K562 (cell line): Measurements from ENCODE around the gene ZNF77. TPM values are rescaled to one million over a fixed set of nuclear protein-coding genes. Genes with fewer than 3 reads are reported as not detected.

Experiments
- ADNP ChIP-seq: fragments of 200-800 bp; sonication (Bioruptor generic); IDR thresholded peaks from 2 replicates; pipeline ENCODE4 v1.6.1; 2016; ENCODE audit warnings: missing genetic modification characterization, missing compliant biosample characterization
- ARID2 ChIP-seq: fragments of 450-650 bp; IDR thresholded peaks from 2 replicates; pipeline ENCODE4 v1.6.1; 2017; ENCODE audit warnings: antibody characterized with exemption, mild to moderate bottlenecking
- E2F5 ChIP-seq: sonication (generic); formaldehyde crosslinking; IDR thresholded peaks from 2 replicates; pipeline ENCODE4 v1.8.0; 2022; ENCODE audit warnings: mild to moderate bottlenecking, missing genetic modification reagents
- ELF2 ChIP-seq: fragments of 250-450 bp; sonication (Bioruptor Pico); IDR thresholded peaks from 2 replicates; pipeline ENCODE4 v1.5.0; 2021; ENCODE audit warnings: mild to moderate bottlenecking
- MXI1 ChIP-seq: IDR thresholded peaks from 2 replicates; pipeline ENCODE4 v1.6.1; 2011; ENCODE audit warnings: low read depth, mild to moderate bottlenecking, improper control_type of control experiment, low read length
- MYBL2 ChIP-seq, 2 experiments: fragments of 450-650 bp in 1 of 2; sonication (generic) in 1 of 2; formaldehyde crosslinking in 1 of 2; IDR thresholded peaks; 2 replicates each; pipeline versions ENCODE4 v1.6.1 to v1.8.1; 2017 to 2022; ENCODE audit warnings: borderline replicate concordance in 1 of 2, inconsistent platforms in 1 of 2, low read depth in 1 of 2, mild to moderate bottlenecking in 1 of 2, missing genetic modification reagents in 1 of 2, moderate library complexity in 1 of 2
- PHF20 ChIP-seq: fragments of 450-650 bp; IDR thresholded peaks from 2 replicates; pipeline ENCODE4 v1.6.1; 2018; ENCODE audit not compliant: partially characterized antibody
- POLR2A ChIP-seq: fragments of 450-650 bp; conservative IDR thresholded peaks from 2 replicates; pipeline ENCODE4 v1.6.1; 2016
- POLR2AphosphoS5 ChIP-seq: IDR thresholded peaks from 2 replicates; pipeline ENCODE4 v1.6.1; 2011; ENCODE audit warnings: mild to moderate bottlenecking, low read depth, low read length, moderate library complexity; ENCODE audit not compliant: control insufficient read depth, insufficient read depth
- PRPF4 ChIP-seq: fragments of 200-400 bp; formaldehyde crosslinking; IDR thresholded peaks from one replicate; pipeline ENCODE4 v1.6.1; 2017; ENCODE audit warnings: low read length, low read depth, mild to moderate bottlenecking; ENCODE audit not compliant: insufficient read depth, poor library complexity, severe bottlenecking
- USF1 ChIP-seq: sonication (generic); formaldehyde crosslinking; IDR thresholded peaks from 2 replicates; pipeline ENCODE4 v1.9.0; 2022; ENCODE audit warnings: mild to moderate bottlenecking, missing genetic modification reagents
- VEZF1 ChIP-seq: fragments of 200-800 bp; sonication (Bioruptor generic); IDR thresholded peaks from 2 replicates; pipeline ENCODE4 v1.6.1; 2017; ENCODE audit warnings: missing genetic modification characterization, missing compliant biosample characterization
- ZNF77 ChIP-seq: fragments of 250-450 bp; sonication (Bioruptor Pico); IDR thresholded peaks from 2 replicates; pipeline ENCODE4 v1.5.0; 2020
- ZSCAN32 ChIP-seq: fragments of 450-650 bp; formaldehyde crosslinking; IDR thresholded peaks from 2 replicates; pipeline ENCODE4 v1.4.0; 2020; ENCODE audit warnings: mild to moderate bottlenecking, moderate library complexity
- polyA plus RNA-seq, 8 experiments: library from polyadenylated mRNA; depleted of rRNA in 4 of 8; stranded (reverse) in 5 of 8; unstranded in 3 of 8; fragments of >200 nt; fragmentation: Nextera tagmentation in 2 of 8; fragmentation: Illumina TruSeq in 1 of 8; extraction: Ambion mirVana in 2 of 8; extraction: Trizol in 1 of 8; gene quantifications; 2 replicates each; pipeline versions ENCODE4 v1.2.1 to v1.2.3, GENCODE V29; 2011 to 2014; ENCODE audit warnings: inconsistent platforms in 1 of 8, missing spikeins in 1 of 8
- total RNA-seq, 7 experiments: library from RNA; depleted of rRNA in 6 of 7; stranded (reverse); fragments of >200 nt in 6 of 7; fragmentation: Illumina TruSeq in 2 of 7; extraction: Trizol in 2 of 7; gene quantifications; 2 replicates each; pipeline versions ENCODE4 v1.2.1 to v1.2.3, GENCODE V29; 2011 to 2021; ENCODE audit warnings: low replicate concordance in 1 of 7
- TF ChIP-seq, protein P1 (sequence below): fragments of 450-650 bp; IDR thresholded peaks from 2 replicates; pipeline ENCODE4 v1.7.0; 2016; ENCODE audit warnings: borderline replicate concordance
- TF ChIP-seq, protein P2 (sequence below): fragments of 450-650 bp; IDR thresholded peaks from 2 replicates; pipeline ENCODE4 v1.6.1; 2016; ENCODE audit warnings: borderline replicate concordance
- TF ChIP-seq, protein P3 (sequence below): fragments of 250-450 bp; sonication (Bioruptor Pico); IDR thresholded peaks from 2 replicates; pipeline ENCODE4 v1.4.0; 2020; ENCODE audit warnings: borderline replicate concordance

Gene ZNF77
- total and polyA plus RNA-seq, 9 of the 15 experiments (the other 6 are each of a cell fraction or from before 2014, with no cell fraction given), result 4.3 to 14.5 (median 7.7) TPM

DNA sequence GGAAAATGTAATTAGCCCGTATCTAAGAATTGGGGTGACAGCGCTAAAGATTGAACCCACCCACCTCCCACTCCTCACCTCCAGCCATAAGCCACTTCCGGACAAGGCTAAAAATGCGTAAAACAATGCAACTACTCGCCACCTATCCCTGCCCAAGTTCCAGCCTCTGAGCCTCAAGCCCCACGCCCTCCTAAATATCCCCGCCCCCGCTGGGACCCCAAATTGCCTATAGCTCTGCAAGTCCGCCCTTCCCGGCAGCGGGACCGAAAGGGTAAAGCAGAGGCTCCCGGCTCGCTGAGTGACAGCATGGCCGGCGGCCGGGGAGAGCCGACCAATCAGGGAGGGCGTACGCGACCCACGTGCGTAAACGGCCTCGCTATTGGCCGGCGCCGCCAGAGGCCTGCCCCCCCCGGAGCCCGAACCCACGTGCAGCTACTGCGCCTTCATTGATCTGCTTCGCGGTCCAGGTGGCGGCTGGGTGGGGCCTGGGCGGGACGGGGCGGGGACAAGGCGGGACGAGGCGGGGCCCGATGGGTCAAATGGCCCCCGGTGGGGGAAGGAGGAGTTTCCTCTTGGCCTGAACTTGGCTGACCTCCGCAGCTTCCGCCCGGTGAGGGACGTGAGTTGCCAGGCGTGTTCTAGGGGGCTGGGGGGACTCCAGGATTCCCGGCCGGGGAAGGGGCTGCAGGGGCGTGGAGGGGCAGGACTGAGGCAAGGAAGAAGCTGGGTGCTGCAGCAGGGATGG, 32.4 kb upstream of the ZNF77 start, which contains the start of gene TLE6 (continued):
- no peak for TF ChIP-seq ADNP (tag)
- TF ChIP-seq MXI1, result 0 out of 2 replicates have a peak, but pooled peaks have one; percentile 65
- TF ChIP-seq, protein P1, sequence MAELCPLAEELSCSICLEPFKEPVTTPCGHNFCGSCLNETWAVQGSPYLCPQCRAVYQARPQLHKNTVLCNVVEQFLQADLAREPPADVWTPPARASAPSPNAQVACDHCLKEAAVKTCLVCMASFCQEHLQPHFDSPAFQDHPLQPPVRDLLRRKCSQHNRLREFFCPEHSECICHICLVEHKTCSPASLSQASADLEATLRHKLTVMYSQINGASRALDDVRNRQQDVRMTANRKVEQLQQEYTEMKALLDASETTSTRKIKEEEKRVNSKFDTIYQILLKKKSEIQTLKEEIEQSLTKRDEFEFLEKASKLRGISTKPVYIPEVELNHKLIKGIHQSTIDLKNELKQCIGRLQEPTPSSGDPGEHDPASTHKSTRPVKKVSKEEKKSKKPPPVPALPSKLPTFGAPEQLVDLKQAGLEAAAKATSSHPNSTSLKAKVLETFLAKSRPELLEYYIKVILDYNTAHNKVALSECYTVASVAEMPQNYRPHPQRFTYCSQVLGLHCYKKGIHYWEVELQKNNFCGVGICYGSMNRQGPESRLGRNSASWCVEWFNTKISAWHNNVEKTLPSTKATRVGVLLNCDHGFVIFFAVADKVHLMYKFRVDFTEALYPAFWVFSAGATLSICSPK, result no peak
- TF ChIP-seq VEZF1 (CRISPR knock-in tag), result peak; percentile 98
- TF ChIP-seq ELF2 (CRISPR knock-in tag), result no peak
- no peak for TF ChIP-seq E2F5
- no peak for TF ChIP-seq ZSCAN32 (CRISPR knock-in tag)
- TF ChIP-seq MYBL2 (IDR thresholded peaks at IDR 0.05; ENCODE audit: low read depth), result no peak
- TF ChIP-seq MYBL2 (CRISPR knock-in tag; IDR thresholded peaks at IDR 0.05; ENCODE audit: borderline replicate concordance), result no peak
- TF ChIP-seq, protein P2, sequence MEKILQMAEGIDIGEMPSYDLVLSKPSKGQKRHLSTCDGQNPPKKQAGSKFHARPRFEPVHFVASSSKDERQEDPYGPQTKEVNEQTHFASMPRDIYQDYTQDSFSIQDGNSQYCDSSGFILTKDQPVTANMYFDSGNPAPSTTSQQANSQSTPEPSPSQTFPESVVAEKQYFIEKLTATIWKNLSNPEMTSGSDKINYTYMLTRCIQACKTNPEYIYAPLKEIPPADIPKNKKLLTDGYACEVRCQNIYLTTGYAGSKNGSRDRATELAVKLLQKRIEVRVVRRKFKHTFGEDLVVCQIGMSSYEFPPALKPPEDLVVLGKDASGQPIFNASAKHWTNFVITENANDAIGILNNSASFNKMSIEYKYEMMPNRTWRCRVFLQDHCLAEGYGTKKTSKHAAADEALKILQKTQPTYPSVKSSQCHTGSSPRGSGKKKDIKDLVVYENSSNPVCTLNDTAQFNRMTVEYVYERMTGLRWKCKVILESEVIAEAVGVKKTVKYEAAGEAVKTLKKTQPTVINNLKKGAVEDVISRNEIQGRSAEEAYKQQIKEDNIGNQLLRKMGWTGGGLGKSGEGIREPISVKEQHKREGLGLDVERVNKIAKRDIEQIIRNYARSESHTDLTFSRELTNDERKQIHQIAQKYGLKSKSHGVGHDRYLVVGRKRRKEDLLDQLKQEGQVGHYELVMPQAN, result peak; percentile 56; the same call in 1 of the 2 replicates
- no peak for TF ChIP-seq PRPF4
- peak; percentile 58 for TF ChIP-seq PHF20
- TF ChIP-seq ZNF77 (CRISPR knock-in tag), result no peak
- TF ChIP-seq USF1 (CRISPR knock-in tag), result peak; percentile 94
- TF ChIP-seq POLR2AphosphoS5, result peak; percentile 37; the same call in 1 of the 2 replicates
- no peak for TF ChIP-seq ARID2
- peak; percentile 70 for TF ChIP-seq POLR2A
- TF ChIP-seq, protein P3, sequence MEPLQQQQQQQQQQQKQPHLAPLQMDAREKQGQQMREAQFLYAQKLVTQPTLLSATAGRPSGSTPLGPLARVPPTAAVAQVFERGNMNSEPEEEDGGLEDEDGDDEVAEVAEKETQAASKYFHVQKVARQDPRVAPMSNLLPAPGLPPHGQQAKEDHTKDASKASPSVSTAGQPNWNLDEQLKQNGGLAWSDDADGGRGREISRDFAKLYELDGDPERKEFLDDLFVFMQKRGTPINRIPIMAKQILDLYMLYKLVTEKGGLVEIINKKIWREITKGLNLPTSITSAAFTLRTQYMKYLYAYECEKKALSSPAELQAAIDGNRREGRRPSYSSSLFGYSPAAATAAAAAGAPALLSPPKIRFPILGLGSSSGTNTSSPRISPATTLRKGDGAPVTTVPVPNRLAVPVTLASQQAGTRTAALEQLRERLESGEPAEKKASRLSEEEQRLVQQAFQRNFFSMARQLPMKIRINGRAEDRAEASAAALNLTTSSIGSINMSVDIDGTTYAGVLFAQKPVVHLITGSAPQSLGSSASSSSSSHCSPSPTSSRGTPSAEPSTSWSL (CRISPR knock-in tag), result no peak
